Globus pallidus (tissue), 1 donor: ENCODE results near the gene ARIH1.

ENCODE experiments used
- DNase-seq: peaks from one replicate; pipeline ENCODE4 v3.0.0-alpha.2; 2015; ENCODE audit warnings: low spot score

The ARIH1 gene

DNA sequence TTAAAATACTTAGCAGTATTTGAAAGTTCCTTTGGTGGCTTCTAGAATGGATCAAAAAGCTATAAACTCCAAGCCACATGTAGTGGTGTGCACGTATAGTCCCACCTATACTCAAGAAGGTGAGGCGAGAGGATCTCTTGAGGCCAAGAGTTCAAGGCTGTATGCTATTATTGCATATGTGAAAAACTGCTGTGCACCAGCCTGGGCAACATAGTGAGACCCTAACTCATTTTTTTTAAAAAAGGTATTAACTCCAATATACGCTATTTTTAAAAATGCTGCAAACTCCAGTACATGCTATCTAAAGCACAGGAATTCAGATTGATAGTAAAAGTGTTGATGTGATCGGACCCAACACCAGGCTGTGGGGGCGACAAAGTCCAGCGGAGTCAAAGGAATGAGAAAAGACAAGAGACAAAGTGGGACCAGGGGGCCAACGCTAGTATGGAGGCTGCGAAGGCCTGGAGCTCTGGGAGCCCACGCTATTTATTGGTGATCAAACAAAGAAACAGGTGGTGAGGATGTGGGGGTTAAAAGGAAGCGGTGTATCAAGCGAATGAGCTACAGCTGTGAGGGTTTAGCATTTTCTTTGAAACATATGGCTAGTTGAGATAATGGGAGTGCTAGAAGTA lies 66.6 kb downstream of the ARIH1 start:
- no peak for DNase-seq

DNA sequence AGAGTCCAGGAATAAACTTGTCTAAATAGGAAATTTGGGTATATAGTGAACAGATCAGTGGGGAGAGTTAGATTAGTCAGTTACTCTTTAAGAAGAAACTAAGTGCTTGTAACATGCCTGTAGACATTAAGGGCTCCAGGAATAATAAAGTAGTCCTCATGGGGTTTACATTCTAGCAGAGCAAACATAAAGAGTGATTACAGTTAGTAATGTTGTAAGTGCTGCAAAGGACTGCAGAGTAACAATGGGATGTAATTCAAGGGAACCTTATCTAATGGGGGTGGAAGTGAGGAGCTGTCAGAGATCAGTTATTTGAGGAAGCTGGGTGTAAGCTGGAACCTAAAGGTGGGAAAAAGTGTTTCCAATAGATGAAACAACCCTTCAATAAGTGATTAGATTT lies 67.5 kb downstream of the ARIH1 start:
- no peak for DNase-seq

DNA sequence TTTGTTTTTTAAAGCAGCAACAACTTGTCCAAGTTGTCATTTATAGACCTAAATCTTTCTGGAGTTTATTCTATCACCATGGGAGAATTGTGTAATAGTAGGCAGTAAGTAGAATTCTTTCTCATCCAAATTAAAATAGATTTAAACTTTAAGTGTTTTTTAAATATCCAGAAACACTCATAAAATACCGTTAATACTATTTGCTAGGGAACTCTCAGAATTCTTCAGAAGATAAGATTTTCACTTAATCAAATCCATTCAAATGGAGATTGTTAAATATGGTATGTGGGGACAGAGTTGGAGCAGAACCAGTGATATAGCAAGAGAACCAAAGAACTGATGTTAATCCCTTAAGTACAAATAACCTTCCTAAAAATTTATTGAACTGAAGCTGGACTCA lies 71.0 kb downstream of the ARIH1 start:
- DNase-seq, result no peak

DNA sequence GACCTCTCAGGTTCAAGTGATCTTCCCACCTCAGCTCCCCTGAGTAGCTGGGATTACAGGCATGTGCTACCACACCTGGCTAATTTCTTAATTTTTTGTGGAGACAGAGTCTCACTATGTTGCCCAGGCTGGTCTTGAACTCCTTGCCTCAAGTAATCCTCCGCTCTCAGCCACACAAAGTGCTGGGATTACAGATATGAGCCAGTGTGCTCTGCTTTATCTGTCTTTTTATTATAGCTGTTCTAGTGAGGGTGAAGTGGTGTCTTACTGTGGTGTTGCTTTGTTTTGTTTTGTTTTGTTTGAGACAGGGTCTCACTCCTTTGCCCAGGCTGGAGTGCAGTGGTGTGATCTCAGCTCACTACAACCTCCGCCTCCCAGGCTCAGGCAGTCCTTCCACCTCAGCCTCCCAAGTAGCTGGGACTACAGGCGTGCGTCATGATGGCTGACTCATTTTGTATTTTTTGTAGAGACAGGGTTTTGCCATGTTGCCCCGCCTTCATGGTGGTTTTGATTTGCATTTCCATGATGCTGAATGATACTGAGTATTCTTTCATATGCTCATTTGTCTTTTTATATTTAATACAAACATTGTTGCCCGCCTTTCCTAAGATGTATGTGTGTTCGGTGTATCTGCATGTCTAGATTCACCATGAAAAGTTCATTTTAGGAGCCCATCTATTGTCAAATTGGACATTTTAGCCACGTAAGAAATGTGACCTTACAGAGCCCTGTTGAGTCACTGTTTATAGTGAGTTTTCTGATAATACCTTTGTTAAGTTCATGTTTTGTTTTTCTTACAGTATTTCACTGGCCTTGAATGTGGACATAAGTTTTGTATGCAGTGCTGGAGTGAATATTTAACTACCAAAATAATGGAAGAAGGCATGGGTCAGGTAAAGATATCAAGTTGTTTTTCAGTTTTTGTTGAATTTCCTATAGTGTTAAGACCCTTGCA lies 80.6 kb downstream of the ARIH1 start:
- no peak for DNase-seq

DNA sequence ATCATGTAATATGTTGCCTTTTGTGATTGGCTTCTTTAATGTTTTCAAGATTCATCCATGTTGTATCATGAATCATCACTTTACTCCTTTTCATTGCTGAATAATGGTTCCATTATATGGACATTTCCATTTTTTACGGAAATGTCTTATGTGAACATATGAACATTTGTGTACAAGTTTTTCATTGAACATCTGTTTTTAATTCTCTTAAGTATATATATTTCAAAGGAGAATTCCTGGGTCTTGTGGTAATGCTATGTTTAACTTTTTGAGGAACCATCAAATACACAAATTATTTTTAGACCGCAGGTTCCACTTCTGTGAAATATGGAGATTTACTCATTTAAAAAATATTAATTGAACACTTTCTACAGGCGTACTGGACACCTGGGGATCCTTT lies 85.7 kb downstream of the ARIH1 start:
- DNase-seq, result no peak

DNA sequence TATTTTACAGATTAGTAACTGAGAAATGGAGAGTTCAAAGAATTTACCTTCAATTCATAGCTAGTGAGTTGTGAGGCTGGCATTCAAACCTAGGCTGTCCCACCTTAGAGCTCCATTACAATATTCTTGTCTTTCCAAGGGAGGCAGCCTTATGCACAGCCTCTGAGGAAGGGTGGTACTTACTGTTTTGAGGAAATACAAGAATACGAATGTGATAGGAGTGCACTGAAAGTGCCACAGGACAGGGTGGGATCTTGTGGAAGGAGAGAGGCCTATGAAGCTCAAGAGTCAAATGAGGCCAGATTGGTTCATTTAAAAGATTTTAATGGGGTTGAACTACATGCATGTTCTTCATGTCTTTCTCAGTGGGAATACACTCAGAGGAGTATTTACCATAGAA lies 86.3 kb downstream of the ARIH1 start:
- DNase-seq, result no peak

DNA sequence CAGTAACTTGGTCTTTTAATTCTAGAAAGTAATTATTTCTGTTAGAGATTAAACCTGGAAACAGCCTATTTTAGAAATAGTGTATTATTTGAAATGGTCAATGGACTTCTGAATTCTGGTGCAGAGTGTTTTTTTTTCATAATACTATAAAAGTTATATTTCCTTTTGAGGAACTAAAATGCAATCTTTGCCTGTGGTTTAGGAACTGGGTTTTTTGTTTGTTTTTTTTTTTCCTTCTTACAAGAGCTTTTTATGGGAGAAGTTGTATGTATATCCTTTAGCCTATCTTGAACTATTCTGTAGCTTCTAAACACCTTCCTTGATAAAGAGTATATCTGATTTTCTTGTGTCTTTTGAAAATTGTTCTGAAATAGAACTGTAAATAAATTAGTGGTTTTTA lies 88.3 kb downstream of the ARIH1 start:
- no peak for DNase-seq

DNA sequence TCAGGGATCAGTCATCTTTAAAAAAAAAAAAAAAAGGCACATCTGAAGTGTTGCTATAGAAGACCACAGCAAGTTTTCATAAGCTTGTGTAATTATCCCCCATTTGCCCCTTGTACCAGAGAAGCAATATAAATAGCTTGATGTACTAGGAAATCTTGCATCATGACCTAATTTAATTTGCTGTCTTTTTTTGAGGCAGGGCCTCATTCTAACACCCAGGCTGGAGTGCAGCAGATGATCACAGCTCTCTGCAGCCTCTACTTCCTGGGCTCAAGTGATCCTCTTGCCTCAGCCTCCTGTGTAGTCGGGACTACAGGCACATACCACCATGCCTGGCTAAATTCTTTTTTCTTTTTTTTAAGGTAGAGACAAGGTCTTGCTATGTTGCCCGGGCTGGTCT lies 88.7 kb downstream of the ARIH1 start:
- DNase-seq, result no peak

DNA sequence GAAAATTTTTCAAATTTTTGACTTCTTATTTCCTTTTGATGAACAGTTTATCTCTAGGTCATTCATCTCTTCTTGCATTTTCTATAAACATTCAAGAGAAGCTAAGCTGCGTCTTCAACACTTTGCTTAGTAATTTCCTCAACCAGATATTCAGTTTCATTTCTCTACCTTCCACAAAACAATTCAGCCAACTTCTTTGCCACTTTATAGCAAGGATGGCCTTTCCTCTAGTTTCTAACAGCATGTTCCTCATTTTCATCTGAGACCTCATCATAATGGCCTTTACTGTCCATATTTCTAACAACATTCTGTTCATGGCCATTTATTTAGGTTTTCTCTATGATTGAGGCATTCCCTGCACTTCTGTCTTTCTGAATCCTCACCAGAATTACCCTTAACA lies 90.0 kb downstream of the ARIH1 start:
- peak; percentile 3 for DNase-seq

DNA sequence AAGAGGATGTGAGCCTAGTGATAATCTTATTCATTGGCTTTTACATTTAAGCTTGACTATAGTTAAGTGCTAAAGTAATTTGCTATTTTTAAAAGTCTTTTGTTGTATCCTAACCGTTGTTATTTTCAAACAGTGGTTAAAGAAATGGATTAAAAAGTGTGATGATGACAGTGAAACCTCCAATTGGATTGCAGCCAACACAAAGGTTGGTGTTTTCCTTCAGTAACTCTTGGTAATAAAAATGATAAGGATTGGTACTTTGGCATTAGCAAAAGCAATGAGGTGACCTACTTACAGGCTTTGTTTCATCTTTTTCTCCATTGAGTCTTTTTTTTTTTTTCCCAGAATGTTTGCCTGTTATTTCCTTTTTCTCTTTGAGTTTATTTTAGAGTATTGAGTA lies 92.8 kb downstream of the ARIH1 start:
- DNase-seq, result no peak

DNA sequence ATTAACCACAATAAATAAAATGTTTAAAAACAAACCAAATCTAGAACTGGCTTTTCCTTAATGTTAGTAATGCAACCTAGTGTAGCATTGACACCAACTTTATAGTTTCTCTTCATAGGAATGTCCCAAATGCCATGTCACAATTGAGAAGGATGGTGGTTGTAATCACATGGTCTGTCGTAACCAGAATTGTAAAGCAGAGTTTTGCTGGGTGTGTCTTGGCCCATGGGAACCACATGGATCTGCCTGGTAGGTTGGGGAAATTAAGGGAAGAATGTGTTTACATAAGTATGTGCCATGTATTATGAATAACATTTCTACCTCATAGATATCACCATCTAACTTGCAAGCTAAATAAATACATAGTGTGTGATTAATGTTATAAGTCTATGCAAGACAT lies 95.9 kb downstream of the ARIH1 start:
- DNase-seq, result no peak

DNA sequence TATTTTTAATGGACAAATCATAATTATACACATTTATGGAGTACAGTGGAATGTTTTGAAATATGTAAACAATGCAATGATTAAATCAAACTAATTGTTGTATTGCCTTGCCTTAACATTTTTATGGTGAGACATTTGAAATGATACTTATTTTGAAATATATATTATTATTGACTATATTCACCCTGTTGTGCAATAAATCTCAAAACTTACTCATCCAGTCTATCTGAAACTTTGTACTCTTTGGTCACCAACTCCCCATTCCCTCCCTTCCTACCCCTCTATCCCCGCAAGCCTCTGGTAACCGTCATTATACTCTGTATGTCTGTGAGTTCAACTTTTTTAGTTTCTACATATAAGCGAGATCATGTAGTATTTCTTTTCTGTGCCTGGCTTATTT lies 105.7 kb downstream of the ARIH1 start:
- no peak for DNase-seq

DNA sequence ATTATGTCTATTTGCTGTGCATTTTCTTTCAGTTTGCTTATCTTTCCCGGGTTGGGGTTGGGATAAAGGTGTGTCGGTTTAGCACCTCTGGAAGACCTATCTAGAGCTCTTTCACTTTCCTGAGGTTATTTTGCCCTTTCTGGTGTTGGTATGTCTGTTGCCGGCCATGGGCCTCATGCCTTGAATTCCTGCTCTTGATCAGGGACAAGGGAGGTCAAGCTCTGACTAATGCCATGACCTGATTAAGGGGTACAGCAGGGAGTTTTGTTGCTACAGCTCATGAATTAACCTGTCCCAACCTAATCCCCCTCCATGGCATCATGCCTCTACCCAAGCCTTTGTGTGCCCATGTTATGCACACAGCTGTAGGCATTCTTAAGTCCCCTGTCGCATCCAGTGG lies 109.9 kb downstream of the ARIH1 start:
- no peak for DNase-seq

DNA sequence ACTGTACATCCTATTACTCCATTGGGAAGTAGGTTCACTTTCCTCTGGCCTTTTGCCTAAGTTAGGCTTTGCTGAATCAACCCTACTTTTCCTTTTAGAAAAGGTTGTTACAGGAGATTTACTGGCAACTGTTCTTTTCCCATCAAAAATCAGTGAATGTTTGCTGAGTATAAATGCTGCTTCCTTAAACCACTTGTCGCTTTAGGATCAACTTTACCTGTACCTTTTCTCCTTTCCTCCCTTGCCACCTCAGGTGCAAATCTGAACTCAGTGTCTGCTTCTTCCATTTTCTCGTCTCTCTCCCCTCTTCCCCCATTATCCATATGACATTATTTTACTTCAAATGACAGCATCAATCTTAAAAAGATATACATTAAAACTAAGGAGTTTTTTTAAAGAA lies 110.9 kb downstream of the ARIH1 start:
- no peak for DNase-seq

DNA sequence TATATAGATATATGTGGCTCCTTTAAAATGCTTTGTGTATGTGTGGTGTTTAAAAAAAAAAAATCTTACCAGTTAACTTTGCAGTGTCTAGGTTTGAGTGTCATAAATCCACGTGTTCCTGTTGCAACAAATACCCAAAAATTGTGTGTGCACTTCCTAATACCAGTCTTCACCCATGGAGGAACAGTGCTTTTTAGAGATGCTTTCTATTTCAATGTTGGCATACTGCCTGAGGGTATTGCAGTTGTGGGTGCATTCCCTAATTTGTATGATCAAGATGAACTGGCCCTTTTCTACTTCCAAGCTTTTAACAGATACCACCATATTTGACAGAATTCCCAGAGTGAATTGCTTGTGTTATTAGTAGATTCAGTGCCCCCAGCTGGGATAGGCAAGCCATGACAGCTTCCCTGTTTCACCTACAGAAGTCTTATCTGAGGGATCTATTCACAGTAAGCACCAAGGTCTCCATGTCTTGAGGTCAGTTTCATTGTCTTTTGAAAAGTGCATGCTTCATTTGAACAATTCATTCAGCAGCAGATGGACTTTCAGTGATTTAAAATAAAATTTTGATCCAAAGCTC lies 111.4 kb downstream of the ARIH1 start:
- peak; percentile 20 for DNase-seq

DNA sequence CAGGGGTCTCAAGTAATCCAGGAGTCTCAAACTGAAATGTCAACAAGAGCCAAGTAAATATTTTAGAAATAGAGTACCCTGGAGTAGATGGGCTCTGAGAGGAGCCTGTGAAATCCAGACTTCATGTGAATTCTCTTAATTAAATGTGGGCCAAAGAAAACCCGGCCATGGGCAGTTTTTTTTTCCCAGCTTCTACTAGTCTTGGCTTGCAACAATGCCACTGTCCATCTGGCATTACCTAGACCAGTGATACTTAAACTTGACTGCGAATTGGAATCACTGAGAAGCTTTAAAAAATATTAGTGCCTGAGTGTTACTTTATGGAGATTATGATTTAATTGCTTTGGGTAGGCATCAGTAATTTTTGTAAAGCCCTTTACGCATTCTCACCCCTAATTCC lies 114.0 kb downstream of the ARIH1 start:
- DNase-seq, result no peak

DNA sequence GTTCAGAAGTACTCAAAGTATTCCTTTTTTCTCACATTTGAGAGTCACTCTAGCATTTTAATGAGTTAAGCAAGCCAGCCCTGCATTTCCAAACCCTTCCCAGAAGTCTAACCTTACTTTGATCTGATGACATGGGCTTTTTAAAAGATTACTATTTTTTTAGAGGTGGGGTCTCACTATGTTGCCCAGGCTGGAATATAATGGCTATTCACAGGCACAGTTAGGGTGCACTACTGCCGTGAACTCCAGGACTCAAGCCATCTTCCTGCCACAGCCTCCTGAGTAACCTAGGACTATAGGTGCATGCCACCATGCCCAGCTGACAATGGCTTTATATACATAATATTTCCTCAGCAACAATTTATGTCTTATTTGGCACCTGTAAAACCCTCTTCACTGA lies 116.3 kb downstream of the ARIH1 start:
- DNase-seq, result no peak

DNA sequence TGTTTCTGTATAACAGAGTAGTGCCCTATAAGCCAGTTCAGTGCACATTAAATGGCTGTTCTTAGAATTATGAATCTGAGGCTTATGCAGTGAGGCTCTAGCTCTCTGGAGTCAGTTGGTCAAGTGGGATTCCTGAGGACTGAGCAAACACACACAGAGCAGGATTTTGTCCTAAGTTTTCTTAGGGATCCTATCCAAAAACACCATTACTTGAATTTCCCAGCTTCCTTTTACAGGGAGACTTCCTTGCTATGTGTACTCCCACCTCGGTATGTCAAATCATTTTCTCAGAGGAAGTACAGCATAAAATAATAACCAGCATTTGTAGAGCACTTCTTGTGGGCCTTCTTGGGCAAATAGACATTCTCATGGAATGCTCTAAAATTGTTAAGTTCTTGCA lies 117.2 kb downstream of the ARIH1 start:
- DNase-seq, result no peak

DNA sequence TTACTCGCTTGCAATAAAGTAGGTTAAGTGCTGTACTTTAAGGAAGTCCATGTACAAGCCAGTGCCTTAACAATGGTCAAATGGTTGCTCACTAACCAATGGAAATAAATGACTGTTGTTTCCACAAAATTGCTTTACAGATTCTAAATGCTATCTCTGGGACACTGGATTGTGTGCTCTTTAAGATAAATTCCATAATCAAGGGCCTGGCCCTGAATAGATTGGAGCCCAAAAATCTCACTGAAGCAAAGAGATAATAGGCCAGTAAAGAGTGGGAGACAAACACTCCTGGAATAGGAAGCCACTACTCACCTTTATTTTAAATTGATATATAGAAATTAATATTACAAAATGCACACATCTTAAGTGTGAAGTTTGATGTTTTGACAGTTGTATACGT lies 118.0 kb downstream of the ARIH1 start:
- no peak for DNase-seq

DNA sequence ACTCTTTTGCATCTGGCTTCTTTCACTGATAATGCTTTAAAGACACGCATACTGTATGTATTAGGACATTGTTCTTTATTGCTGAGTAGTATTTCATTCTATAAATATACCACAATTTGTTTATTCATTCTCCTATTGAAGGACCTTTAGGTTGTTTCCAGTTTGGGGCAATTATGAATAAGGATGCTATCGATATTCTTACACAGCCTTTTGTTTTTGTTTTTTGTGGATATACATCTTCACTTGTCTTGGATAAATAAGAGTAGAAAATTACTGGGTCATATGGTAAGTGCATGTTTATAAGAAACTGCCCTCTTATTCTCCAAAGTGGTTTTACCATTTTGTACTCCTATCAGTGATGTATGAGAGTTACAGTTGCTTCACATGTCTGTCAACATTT lies 118.5 kb downstream of the ARIH1 start:
- DNase-seq, result no peak

DNA sequence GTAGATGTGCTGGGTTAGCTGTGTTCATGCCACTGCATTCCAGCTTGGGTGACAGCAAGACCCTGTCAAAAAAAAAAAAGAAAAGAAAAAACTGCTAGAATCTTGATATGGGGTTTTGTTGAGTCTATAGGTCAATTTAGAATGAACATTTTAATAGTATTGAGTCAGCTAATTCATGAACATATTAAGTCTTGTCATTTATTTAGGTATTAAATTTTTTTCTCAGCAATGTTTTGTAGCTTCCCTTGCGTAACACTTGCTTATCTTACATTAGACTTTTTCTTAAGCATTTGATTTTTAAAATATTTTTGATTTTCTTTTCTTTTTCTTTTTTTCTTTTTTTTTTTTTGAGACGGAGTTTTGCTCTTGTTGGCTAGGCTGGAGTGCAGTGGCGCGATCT lies 119.7 kb downstream of the ARIH1 start:
- no peak for DNase-seq

DNA sequence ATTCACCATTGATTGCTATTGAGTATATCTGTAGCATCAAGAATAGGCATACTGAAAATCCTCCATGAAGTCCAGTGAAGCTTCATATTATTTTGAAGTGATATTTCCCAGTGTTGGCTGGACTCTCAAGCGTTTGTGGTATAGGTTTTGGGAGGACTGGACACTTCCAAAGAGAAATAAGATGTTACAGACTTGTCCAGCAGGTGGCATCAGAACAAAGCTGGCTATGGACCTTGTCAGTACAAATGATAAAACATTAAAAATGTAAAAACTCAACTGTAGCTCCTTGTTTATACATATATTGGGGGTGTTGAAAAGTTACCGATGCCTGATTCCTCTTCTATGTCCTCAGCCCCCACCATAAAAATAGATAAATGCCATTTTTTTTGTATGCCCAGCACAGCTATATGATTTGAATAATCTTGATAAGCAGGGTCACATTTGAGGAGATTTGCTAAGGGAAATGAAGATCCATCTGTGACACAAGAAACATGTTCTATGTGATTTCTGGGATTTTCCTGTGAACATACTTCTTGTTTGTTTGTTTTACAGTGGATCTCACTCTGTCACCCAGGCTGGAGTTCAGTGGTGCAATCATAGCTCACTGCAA lies 125.8 kb downstream of the ARIH1 start:
- DNase-seq, result peak; percentile 35

DNA sequence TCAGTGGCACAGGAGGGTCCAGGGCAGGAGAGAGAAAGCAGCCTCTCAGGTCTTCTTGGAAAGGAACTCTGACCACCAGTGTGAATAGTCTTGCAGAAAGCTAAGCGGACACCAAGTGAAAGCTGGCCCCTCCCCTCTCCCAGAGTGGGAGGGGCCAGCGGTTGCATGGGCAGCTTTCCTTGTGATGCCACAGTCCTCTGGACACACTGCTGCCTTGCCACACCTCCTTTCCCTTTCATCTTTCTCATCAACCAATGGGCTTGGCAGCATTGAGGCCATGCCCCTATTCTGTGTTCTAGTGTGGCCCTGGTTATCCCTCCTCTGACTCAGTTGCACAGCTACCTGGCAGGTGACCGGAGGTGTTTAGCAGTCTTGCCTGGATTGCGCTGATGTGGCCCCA lies 130.7 kb downstream of the ARIH1 start:
- DNase-seq, result no peak
